NB4 (cell line): ENCODE results near the gene SGTB.

Experiments
- CTCF ChIP-seq: IDR thresholded peaks from one replicate; pipeline ENCODE4 v1.5.1; 2012; ENCODE audit warnings: low read depth, low read length
- MAX ChIP-seq: IDR thresholded peaks from 2 replicates; pipeline ENCODE4 v1.6.1; 2011; ENCODE audit warnings: low read depth, low read length
- POLR2A ChIP-seq: IDR thresholded peaks from 2 replicates; pipeline ENCODE4 v1.6.1; 2011; ENCODE audit warnings: mild to moderate bottlenecking; ENCODE audit not compliant: insufficient read length; ENCODE audit errors: extremely low read depth

- TF ChIP-seq CTCF (peak; percentile 52), POLR2A (no peak), MAX (no peak)
Measured at GRCh38 chr5:65742565-65743231, 20.8 kb upstream of the SGTB start.
